Body of pancreas (tissue), 4 donors: ENCODE measurements around the gene DOK6.

Source experiments
- POLR2A ChIP-seq, 3 donors: fragments of 450-650 bp; IDR thresholded peaks; one replicate each; pipeline ENCODE4 v1.6.1; 2016; ENCODE audit warnings: antibody characterized with exemption in 3 of 3, mild to moderate bottlenecking in 2 of 3
- TF ChIP-seq, protein P1 (sequence below), 7 experiments: fragments of 450-650 bp in 4 of 7; fragments of 200-600 bp in 3 of 7; sonication (generic) in 3 of 7; IDR thresholded peaks; one replicate each; pipeline ENCODE4 v1.5.1; 2016 to 2019; ENCODE audit warnings: antibody characterized with exemption in 7 of 7

DNA sequence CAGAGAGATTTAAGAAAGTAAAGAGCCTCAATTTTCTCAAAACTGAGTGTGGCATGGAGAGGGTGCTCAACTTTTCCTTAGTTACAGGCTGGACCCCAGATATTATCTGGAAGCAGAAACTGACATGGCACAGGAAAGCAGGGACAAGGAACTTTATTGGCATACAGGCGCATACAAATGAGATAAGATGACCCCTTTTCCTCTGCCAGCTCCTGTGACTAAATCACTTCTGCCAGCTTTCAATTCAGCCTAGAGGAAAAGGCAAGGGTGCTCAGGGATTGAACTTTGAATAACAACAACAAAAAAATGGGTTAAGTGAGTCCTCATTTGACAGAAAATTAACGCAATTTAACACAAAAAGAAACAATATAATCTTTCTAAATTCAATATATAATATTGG lies 284.1 kb downstream of the DOK6 start:
- TF ChIP-seq, protein P1, sequence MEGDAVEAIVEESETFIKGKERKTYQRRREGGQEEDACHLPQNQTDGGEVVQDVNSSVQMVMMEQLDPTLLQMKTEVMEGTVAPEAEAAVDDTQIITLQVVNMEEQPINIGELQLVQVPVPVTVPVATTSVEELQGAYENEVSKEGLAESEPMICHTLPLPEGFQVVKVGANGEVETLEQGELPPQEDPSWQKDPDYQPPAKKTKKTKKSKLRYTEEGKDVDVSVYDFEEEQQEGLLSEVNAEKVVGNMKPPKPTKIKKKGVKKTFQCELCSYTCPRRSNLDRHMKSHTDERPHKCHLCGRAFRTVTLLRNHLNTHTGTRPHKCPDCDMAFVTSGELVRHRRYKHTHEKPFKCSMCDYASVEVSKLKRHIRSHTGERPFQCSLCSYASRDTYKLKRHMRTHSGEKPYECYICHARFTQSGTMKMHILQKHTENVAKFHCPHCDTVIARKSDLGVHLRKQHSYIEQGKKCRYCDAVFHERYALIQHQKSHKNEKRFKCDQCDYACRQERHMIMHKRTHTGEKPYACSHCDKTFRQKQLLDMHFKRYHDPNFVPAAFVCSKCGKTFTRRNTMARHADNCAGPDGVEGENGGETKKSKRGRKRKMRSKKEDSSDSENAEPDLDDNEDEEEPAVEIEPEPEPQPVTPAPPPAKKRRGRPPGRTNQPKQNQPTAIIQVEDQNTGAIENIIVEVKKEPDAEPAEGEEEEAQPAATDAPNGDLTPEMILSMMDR (IDR thresholded peaks at IDR 0.05), result no peak
- TF ChIP-seq POLR2A (IDR thresholded peaks at IDR 0.05), result no peak
